ENCODE results near the gene AASDH.

Gene AASDH

GRCh38 chr4:56391270-56391669 lies 4.0 kb upstream of the AASDH start:
- no peak overlapping the region for H3K4me3 ChIP-seq (ENCODE audit: low read length)
- DNase-seq (ENCODE audit: low read depth): no peak
- no peak for TF ChIP-seq CTCF (conservative IDR thresholded peaks at IDR 0.05; ENCODE audit: low read length)

GRCh38 chr4:56389558-56389957 lies 2.3 kb upstream of the AASDH start:
- no peak overlapping the region for H3K4me3 ChIP-seq (ENCODE audit: low read length)
- TF ChIP-seq CTCF (conservative IDR thresholded peaks at IDR 0.05; ENCODE audit: low read length): no peak
- no peak for DNase-seq (ENCODE audit: low read depth)

GRCh38 chr4:56388306-56388705 lies 1.0 kb upstream of the AASDH start:
- DNase-seq (ENCODE audit: low read depth): no peak
- H3K4me3 ChIP-seq (ENCODE audit: low read length): peak overlapping the region; percentile 94
- no peak for TF ChIP-seq CTCF (conservative IDR thresholded peaks at IDR 0.05; ENCODE audit: low read length)

GRCh38 chr4:56386091-56386490 lies 1.2 kb downstream of the AASDH start:
- TF ChIP-seq CTCF (conservative IDR thresholded peaks at IDR 0.05; ENCODE audit: low read length): no peak
- DNase-seq (ENCODE audit: low read depth): no peak
- peak overlapping the region; percentile 35 for H3K4me3 ChIP-seq (ENCODE audit: low read length)

GRCh38 chr4:56375458-56375857 lies 11.8 kb downstream of the AASDH start:
- no peak for DNase-seq (ENCODE audit: low read depth)
- TF ChIP-seq CTCF (conservative IDR thresholded peaks at IDR 0.05; ENCODE audit: low read length): no peak
- no peak overlapping the region for H3K4me3 ChIP-seq (ENCODE audit: low read length)

- H3K4me3 ChIP-seq (ENCODE audit: low read length): no peak overlapping the region
- no peak for DNase-seq (ENCODE audit: low read depth)
- no peak for TF ChIP-seq CTCF (conservative IDR thresholded peaks at IDR 0.05; ENCODE audit: low read length)
Measured at GRCh38 chr4:56374956-56375355, 12.3 kb downstream of the AASDH start.

- no peak for DNase-seq (ENCODE audit: low read depth)
Measured at GRCh38 chr4:56372774-56373173, 14.5 kb downstream of the AASDH start.

More at GRCh38 chr4:56372774-56373173, 14.5 kb downstream of the AASDH start:
- TF ChIP-seq CTCF (conservative IDR thresholded peaks at IDR 0.05; ENCODE audit: low read length): no peak
- no peak overlapping the region for H3K4me3 ChIP-seq (ENCODE audit: low read length)
